ENCODE data around the gene POLDIP2. TPM values are rescaled to one million over a fixed set of nuclear protein-coding genes. Genes with fewer than 3 reads are reported as not detected.

POLDIP2 gene
- total and polyA plus RNA-seq, 2 donors (not counting 1 experiment from before 2014, with no cell fraction given), result 30.2 to 35.7 TPM

DNA sequence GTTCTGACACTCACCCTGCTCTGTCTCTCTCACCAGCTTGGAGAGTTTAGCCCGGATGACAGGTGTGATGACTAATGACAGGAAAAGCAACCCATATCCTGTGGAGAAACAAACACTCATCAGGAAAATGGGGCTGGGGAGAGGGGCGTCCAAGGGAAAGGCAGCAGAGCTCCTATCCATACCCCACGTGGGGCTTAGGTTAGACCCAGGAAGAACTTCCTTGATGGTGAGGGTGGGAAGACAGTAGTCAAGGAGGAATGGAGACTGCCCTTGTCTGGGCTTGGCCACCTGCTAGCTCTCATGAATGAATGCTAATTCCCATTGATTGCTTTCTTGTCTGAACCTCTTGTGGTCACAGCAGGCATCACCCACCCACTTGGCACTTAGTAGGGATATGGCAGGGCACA is 44.9 kb upstream of the POLDIP2 start:
- Histone ChIP-seq H3K9ac (ENCODE audit: low read length) (no peak overlapping the region), H3K4me1 (ENCODE audit: control insufficient read depth in 2 of 2, insufficient read depth in 2 of 2, low read length in 2 of 2) (peaks cover 8 to 12% of the 10 kb centered on the region in 2 donors)
- intact Hi-C loops (cut with micrococcal nuclease), result no loop called here

DNA sequence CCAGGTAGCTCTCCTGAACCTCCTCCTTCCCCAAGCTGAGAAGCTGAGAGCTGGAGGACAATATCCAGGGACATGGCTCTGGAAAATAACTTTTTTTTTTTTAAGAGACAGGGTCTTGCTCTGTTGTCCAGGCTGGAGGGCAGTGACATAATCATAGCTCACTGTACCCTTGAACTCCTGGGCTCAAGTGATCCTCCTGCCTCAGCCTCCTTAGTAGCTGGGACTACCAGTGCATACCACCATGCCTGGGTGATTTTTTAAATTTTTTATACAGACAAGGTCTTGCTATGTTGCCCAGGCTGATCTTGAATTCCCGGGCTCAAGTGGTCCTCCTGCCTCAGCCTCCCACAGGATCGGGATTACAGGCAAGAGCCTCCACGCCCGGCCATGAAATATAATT is 42.5 kb upstream of the POLDIP2 start:
- peaks cover 3% of the 10 kb centered on the region for H3K4me1 Mint-ChIP-seq
- Histone ChIP-seq H2AFZ (ENCODE audit: insufficient read depth, low read depth, low read length, poor library complexity, severe bottlenecking) (no peak overlapping the region), H3K36me3 (replicated peaks in 1 of 2; ENCODE audit: control extremely low read depth in 1 of 2, control insufficient read depth in 1 of 2, extremely low read depth in 1 of 2, insufficient read depth in 2 of 2, low read length in 1 of 2) (peaks cover 0 to 5% of the 10 kb centered on the region in 2 experiments), H3K9ac (ENCODE audit: low read length) (no peak overlapping the region), H3K27me3 (replicated peaks in 1 of 4; ENCODE audit: control extremely low read depth in 1 of 4, control insufficient read depth in 3 of 4, insufficient read depth in 4 of 4, low read length in 3 of 4) (no peaks in the 10 kb centered on the region), H3K9me3 (ENCODE audit: control extremely low read depth in 1 of 3, control insufficient read depth in 2 of 3, insufficient read depth in 1 of 3, low read length in 2 of 3) (no peaks in the 10 kb centered on the region), H3K4me3 (ENCODE audit: control extremely low read depth in 1 of 5, extremely low read depth in 1 of 5, insufficient read depth in 1 of 5, low read depth in 2 of 5, low read length in 4 of 5) (no peak overlapping the region), H3K27ac (ENCODE audit: low read length in 2 of 2) (no peak overlapping the region), H3K79me2 (ENCODE audit: control insufficient read depth, insufficient read depth, low read length) (no peaks in the 10 kb centered on the region), H4K20me1 (ENCODE audit: control insufficient read depth, insufficient read depth, low read length, poor library complexity, severe bottlenecking) (no peaks in the 10 kb centered on the region), H3K4me1 (ENCODE audit: control insufficient read depth in 2 of 2, insufficient read depth in 2 of 2, low read length in 2 of 2) (no peaks in the 10 kb centered on the region), H3K4me2 (replicated peaks; ENCODE audit: low read depth, low read length, poor library complexity, severe bottlenecking) (no peak overlapping the region)
- H3K9me3 Mint-ChIP-seq (ENCODE audit: insufficient read depth), result no peaks in the 10 kb centered on the region
- no peaks in the 10 kb centered on the region for H3K27me3 Mint-ChIP-seq
- 100% methylated on average over 4 of the region's 4 CpGs for WGBS (ENCODE audit: insufficient coverage)
- TF ChIP-seq CTCF (IDR thresholded peaks at IDR 0.05), result no peak
- TF ChIP-seq EZH2 (IDR thresholded peaks at IDR 0.05; ENCODE audit: borderline replicate concordance, insufficient read depth, low read depth, low read length, poor library complexity, severe bottlenecking), result no peak
- no peak overlapping the region for H3K4me3 Mint-ChIP-seq
- CTCF ChIA-PET, result interaction anchor here (3.0 kb wide), 1 partner anchor 16 kb away, joined by 20 read pairs; no protein-coding TSS in a partner anchor
- H3K27ac Mint-ChIP-seq, result no peak overlapping the region
- ATAC-seq (ENCODE audit: low read depth), result no peak
- POLR2A ChIA-PET, result no interaction called here
- no peak for DNase-seq
- intact Hi-C loops (cut with micrococcal nuclease), result no loop called here

More for the DNA sequence above, 44.9 kb upstream of the POLDIP2 start:
- Histone ChIP-seq H3K9me3 (ENCODE audit: control extremely low read depth in 1 of 3, control insufficient read depth in 2 of 3, insufficient read depth in 1 of 3, low read length in 2 of 3) (peaks cover 0 to 4% (median 0%) of the 10 kb centered on the region in 3 donors), H3K27ac (ENCODE audit: low read length in 2 of 2) (no peak overlapping the region), H3K27me3 (replicated peaks in 1 of 4; ENCODE audit: control extremely low read depth in 1 of 4, control insufficient read depth in 3 of 4, insufficient read depth in 4 of 4, low read length in 3 of 4) (no peaks in the 10 kb centered on the region), H3K4me2 (replicated peaks; ENCODE audit: low read depth, low read length, poor library complexity, severe bottlenecking) (no peak overlapping the region), H4K20me1 (ENCODE audit: control insufficient read depth, insufficient read depth, low read length, poor library complexity, severe bottlenecking) (no peaks in the 10 kb centered on the region), H3K4me3 (ENCODE audit: control extremely low read depth in 1 of 5, extremely low read depth in 1 of 5, insufficient read depth in 1 of 5, low read depth in 2 of 5, low read length in 4 of 5) (no peak overlapping the region), H3K79me2 (ENCODE audit: control insufficient read depth, insufficient read depth, low read length) (no peaks in the 10 kb centered on the region), H3K36me3 (replicated peaks in 1 of 2; ENCODE audit: control extremely low read depth in 1 of 2, control insufficient read depth in 1 of 2, extremely low read depth in 1 of 2, insufficient read depth in 2 of 2, low read length in 1 of 2) (no peaks in the 10 kb centered on the region), H2AFZ (ENCODE audit: insufficient read depth, low read depth, low read length, poor library complexity, severe bottlenecking) (no peak overlapping the region)
- Mint-ChIP-seq H3K9me3 (ENCODE audit: insufficient read depth) (no peaks in the 10 kb centered on the region), H3K27ac (no peak overlapping the region), H3K4me3 (no peak overlapping the region), H3K4me1 (peaks cover 13% of the 10 kb centered on the region), H3K27me3 (no peaks in the 10 kb centered on the region)
- CTCF ChIA-PET, result interaction anchor here (0.7 to 3.0 kb wide), 2 partner anchors 14 to 593 kb away, joined by 3 to 20 read pairs; no protein-coding TSS in a partner anchor
- DNase-seq (no peak), ATAC-seq (ENCODE audit: low read depth) (no peak)
- no CpG with 5 or more reads among the region's 3 CpGs for WGBS (ENCODE audit: insufficient coverage)
- POLR2A ChIA-PET, result no interaction called here
- TF ChIP-seq EZH2 (IDR thresholded peaks at IDR 0.05; ENCODE audit: borderline replicate concordance, insufficient read depth, low read depth, low read length, poor library complexity, severe bottlenecking) (no peak), CTCF (IDR thresholded peaks at IDR 0.05) (no peak)
